Lower lobe of right lung (tissue), 2 donors: ENCODE data around the gene GSTA4. TPM values are rescaled to one million over a fixed set of nuclear protein-coding genes. Genes with fewer than 3 reads are reported as not detected.

Experiments used
- ATAC-seq, 2 donors: fragments of 200-7000 bp; cut with Tn5 transposase; one replicate each; pipeline ENCODE4 v1.9.1; 2020 to 2022; ENCODE audit warnings: mild to moderate bottlenecking in 2 of 2, moderate library complexity in 2 of 2
- DNase-seq: peaks from one replicate; pipeline ENCODE4 v3.0.0-alpha.2; 2020
- H3K27ac ChIP-seq: fragments of 200-600 bp; one replicate; pipeline ENCODE4 v1.8.0; 2022
- H3K27me3 ChIP-seq: fragments of 200-600 bp; one replicate; pipeline ENCODE4 v1.8.0; 2022; ENCODE audit warnings: low read depth
- H3K36me3 ChIP-seq: fragments of 200-600 bp; one replicate; pipeline ENCODE4 v1.8.0; 2022; ENCODE audit warnings: mild to moderate bottlenecking
- H3K4me1 ChIP-seq: fragments of 200-600 bp; one replicate; pipeline ENCODE4 v1.8.0; 2022
- H3K4me3 ChIP-seq: fragments of 200-600 bp; one replicate; pipeline ENCODE4 v1.8.0; 2022; ENCODE audit warnings: mild to moderate bottlenecking
- H3K9me3 ChIP-seq: fragments of 200-600 bp; one replicate; pipeline ENCODE4 v1.8.0; 2022
- intact Hi-C: fragments of 100-400 bp; cut with DNase I; formaldehyde crosslinking; loops from one replicate; pipeline ENCODE4 v1.11.0; 2022
- total RNA-seq: library from RNA; stranded (reverse); fragmentation: NEBNext Ultra II Directional; extraction: Animal tissue kit (Norgen Biotek cat#: 25700); gene quantifications from one replicate; pipeline ENCODE4 v1.2.1, GENCODE V29; 2021
- TF ChIP-seq, protein P1 (sequence below): fragments of 200-600 bp; IDR thresholded peaks from one replicate; pipeline ENCODE4 v1.8.0; 2022; ENCODE audit warnings: antibody characterized with exemption, mild to moderate bottlenecking
- donor health status: DM: no; HTN: yes; CAD: no; lungs with severe emphysema.

The GSTA4 gene
- total RNA-seq, 1 donor from 2014 or later, result 63.4 TPM

DNA sequence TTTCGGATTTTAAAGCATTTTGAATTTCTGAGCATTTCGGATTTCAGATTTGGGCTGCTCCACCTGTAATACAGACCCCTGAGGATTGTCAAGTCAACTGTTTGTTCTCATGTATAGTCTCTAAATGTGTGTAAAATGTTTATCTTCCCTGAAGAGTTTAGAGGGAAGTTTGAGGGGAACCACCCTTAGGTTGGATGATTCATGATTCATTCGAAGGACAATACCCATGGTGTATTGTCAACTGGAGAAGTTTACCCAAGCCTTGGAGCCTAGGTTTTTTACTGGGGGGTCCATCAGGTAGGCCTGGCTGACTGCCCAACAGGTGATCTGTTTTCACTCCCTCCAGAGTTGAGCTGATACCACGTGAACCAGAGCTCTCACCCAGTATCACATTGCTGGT lies 18.9 kb downstream of the GSTA4 start:
- DNase-seq (no peak), ATAC-seq (peak; percentile 16 to 25)
- intact Hi-C loops, result no loop called here
- Histone ChIP-seq H3K4me1 (peaks cover 8% of the 10 kb centered on the region), H3K27me3 (no peaks in the 10 kb centered on the region), H3K4me3 (no peak overlapping the region), H3K36me3 (no peaks in the 10 kb centered on the region), H3K27ac (no peak overlapping the region), H3K9me3 (no peaks in the 10 kb centered on the region)
- TF ChIP-seq, protein P1, sequence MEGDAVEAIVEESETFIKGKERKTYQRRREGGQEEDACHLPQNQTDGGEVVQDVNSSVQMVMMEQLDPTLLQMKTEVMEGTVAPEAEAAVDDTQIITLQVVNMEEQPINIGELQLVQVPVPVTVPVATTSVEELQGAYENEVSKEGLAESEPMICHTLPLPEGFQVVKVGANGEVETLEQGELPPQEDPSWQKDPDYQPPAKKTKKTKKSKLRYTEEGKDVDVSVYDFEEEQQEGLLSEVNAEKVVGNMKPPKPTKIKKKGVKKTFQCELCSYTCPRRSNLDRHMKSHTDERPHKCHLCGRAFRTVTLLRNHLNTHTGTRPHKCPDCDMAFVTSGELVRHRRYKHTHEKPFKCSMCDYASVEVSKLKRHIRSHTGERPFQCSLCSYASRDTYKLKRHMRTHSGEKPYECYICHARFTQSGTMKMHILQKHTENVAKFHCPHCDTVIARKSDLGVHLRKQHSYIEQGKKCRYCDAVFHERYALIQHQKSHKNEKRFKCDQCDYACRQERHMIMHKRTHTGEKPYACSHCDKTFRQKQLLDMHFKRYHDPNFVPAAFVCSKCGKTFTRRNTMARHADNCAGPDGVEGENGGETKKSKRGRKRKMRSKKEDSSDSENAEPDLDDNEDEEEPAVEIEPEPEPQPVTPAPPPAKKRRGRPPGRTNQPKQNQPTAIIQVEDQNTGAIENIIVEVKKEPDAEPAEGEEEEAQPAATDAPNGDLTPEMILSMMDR, result no peak

DNA sequence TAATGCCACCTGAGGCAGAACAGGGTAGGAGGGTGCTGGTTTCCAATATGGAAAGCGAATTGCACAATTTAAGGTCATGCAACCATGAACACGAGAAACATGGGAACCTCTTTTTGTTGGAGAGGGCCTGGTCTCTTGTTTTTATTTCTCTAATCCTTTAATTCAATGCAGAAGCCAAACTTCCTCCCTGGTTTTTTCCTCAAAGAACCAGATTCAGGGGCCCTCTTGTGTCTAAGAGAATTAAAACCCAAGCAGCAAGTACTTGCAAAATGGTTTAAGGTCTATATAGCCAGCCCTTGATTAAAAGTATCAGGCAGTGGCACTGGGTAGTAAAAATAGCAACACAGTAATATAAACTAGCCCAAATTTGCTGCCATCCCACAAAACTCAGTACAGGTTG lies 19.5 kb downstream of the GSTA4 start:
- H3K9me3 ChIP-seq, result no peaks in the 10 kb centered on the region
- H3K4me3 ChIP-seq, result no peak overlapping the region
- no peak overlapping the region for H3K27ac ChIP-seq
- no peaks in the 10 kb centered on the region for H3K27me3 ChIP-seq
- no peaks in the 10 kb centered on the region for H3K36me3 ChIP-seq
- H3K4me1 ChIP-seq, result peaks cover 8% of the 10 kb centered on the region
- DNase-seq (no peak), ATAC-seq (no peak)
- intact Hi-C loops, result no loop called here
- TF ChIP-seq, protein P1, result no peak

DNA sequence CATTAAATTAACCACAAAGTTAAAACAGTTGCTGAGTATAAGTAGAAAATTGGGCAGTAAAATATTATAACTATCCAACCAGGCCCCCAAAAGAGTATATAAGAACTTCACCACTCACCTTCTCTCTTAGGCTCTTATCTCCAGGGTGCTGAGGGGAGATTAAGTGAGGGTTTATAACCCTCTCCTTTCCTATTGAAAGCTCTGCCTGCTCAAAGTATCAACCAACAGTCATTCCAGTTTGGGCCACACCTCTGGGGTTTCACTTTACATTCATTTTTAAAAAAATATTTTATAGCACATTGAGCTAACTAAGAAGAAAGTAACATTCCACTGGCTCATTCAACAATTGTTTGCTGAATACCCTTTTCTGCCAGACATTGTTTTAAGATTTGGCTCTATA lies 22.1 kb downstream of the GSTA4 start:
- no peak overlapping the region for H3K27ac ChIP-seq
- TF ChIP-seq, protein P1, result no peak
- DNase-seq (no peak), ATAC-seq (no peak)
- no peaks in the 10 kb centered on the region for H3K36me3 ChIP-seq
- intact Hi-C loops, result no loop called here
- no peaks in the 10 kb centered on the region for H3K9me3 ChIP-seq
- H3K27me3 ChIP-seq, result no peaks in the 10 kb centered on the region
- H3K4me3 ChIP-seq, result no peak overlapping the region
- H3K4me1 ChIP-seq, result peaks cover 8% of the 10 kb centered on the region

DNA sequence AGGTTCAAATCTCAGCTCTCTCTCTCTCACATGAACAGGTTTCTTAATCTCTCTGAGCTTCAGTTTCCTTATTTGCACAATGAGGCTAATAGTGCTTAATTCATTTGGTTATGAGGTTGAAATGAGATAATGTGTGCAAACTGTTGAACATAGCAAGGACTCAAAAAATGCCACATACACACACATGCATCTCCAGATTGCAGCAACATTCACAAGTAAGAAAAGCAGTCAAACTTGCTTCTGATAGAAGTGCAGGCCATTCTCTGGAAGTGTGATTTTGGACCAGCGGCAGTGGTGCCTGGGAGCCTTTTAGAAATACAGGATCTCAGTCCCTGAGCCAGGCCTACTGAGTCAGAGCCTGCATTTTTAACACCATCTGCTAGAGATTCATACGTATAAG lies 25.7 kb downstream of the GSTA4 start:
- Histone ChIP-seq H3K4me1 (no peaks in the 10 kb centered on the region), H3K27ac (no peak overlapping the region), H3K27me3 (no peaks in the 10 kb centered on the region), H3K9me3 (no peaks in the 10 kb centered on the region), H3K36me3 (no peaks in the 10 kb centered on the region), H3K4me3 (no peak overlapping the region)
- ATAC-seq (no peak), DNase-seq (no peak)
- TF ChIP-seq, protein P1, result no peak
- intact Hi-C loops, result no loop called here

DNA sequence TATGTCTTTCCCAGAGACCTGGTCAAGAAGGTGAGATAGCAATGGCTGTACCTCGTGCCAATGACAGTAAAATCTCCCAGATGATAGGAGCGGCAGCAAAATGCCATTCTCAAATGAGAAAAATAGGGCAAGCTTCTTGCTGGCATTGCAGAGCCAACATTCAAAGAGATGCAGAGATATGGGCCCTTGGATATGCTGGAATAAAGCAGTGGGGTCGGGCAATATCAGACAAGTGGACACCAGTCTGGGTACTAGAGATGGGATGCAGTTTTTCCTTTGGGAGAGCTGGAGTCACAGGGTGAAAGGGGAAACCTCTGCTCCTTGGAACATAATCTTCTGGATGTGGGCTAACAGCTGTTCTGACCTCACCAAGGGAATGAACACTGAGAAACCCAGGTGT lies 29.0 kb downstream of the GSTA4 start:
- H3K9me3 ChIP-seq, result no peaks in the 10 kb centered on the region
- H3K27me3 ChIP-seq, result no peaks in the 10 kb centered on the region
- H3K27ac ChIP-seq, result no peak overlapping the region
- H3K4me1 ChIP-seq, result no peaks in the 10 kb centered on the region
- intact Hi-C loops, result no loop called here
- no peaks in the 10 kb centered on the region for H3K36me3 ChIP-seq
- no peak for ATAC-seq
- no peak overlapping the region for H3K4me3 ChIP-seq
- TF ChIP-seq, protein P1, result no peak
- DNase-seq, result no peak

DNA sequence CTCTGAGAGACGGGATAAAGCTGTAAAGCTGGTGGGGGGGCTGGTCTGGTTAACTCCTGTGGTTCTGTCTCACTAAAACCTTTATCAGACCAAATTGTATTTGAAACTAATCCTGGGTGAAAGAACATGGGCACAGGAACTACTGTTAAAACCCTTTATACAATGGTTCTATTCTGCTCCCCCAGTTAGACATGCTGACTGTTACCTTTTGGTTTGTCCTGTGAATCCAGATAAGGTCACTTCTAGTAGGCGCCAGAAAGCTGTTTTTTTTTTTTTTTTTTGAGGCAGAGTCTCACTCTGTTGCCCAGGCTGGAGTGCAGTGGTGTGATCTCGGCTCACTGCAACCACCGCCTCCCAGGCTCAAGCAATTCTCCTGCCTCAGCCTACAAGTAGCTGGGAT lies 29.7 kb downstream of the GSTA4 start:
- TF ChIP-seq, protein P1, result no peak
- H3K36me3 ChIP-seq, result no peaks in the 10 kb centered on the region
- DNase-seq (no peak), ATAC-seq (no peak)
- H3K27me3 ChIP-seq, result no peaks in the 10 kb centered on the region
- intact Hi-C loops, result no loop called here
- H3K4me3 ChIP-seq, result no peak overlapping the region
- no peaks in the 10 kb centered on the region for H3K9me3 ChIP-seq
- no peak overlapping the region for H3K27ac ChIP-seq
- H3K4me1 ChIP-seq, result no peaks in the 10 kb centered on the region
